ENCODE results near the gene COL2A1. TPM values are rescaled to one million over a fixed set of nuclear protein-coding genes. Genes with fewer than 3 reads are reported as not detected.

Gene COL2A1
- total and polyA plus RNA-seq, 9 donors: 0.05 to 1.5 (median 1.1) TPM; not detected in 1

DNA sequence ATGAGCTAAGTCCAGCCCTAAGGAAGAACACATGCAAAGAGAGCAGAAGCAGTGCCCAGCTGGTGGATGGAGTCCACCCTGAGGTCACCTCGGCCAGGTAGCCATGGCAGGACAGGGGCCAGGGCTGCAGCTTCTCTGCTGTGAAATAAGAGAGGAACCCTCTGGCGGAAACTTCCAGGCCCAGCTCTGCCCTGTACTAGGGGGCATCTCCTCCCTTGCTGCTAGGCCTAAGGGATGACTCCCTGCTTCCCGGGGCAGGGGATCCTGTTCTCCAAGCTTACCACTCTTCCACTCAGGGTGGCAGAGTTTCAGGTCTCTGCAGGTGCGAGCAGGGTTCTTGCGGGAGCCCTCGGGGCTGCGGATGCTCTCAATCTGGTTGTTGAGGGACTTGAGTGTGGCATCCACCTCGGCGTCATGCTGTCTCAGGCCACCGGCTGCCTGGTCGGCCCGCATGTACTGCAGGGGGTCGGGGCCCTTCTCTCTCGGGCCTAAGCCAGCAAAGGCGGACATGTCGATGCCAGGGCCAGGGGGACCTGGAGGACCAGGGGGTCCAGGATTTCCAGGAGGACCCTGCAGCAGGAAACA, 29.1 kb downstream of the COL2A1 start:
- intact Hi-C loops (cut with DNase I): no loop called here
- Histone ChIP-seq H3K27me3 (no peaks in the 10 kb centered on the region), H3K9me3 (no peaks in the 10 kb centered on the region), H3K27ac (no peak overlapping the region), H3K4me3 (no peak overlapping the region), H3K36me3 (no peaks in the 10 kb centered on the region), H3K4me1 (ENCODE audit: insufficient read depth) (no peaks in the 10 kb centered on the region)
- DNase-seq: no peak
- TF ChIP-seq EP300 (IDR thresholded peaks at IDR 0.05) (no peak), POLR2A (IDR thresholded peaks at IDR 0.05) (no peak)
- TF ChIP-seq, protein P1, sequence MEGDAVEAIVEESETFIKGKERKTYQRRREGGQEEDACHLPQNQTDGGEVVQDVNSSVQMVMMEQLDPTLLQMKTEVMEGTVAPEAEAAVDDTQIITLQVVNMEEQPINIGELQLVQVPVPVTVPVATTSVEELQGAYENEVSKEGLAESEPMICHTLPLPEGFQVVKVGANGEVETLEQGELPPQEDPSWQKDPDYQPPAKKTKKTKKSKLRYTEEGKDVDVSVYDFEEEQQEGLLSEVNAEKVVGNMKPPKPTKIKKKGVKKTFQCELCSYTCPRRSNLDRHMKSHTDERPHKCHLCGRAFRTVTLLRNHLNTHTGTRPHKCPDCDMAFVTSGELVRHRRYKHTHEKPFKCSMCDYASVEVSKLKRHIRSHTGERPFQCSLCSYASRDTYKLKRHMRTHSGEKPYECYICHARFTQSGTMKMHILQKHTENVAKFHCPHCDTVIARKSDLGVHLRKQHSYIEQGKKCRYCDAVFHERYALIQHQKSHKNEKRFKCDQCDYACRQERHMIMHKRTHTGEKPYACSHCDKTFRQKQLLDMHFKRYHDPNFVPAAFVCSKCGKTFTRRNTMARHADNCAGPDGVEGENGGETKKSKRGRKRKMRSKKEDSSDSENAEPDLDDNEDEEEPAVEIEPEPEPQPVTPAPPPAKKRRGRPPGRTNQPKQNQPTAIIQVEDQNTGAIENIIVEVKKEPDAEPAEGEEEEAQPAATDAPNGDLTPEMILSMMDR (IDR thresholded peaks at IDR 0.05): no peak
- WGBS, 3 donors: 96 to 98% (median 96%) methylated on average over 16 of the region's 16 CpGs

DNA sequence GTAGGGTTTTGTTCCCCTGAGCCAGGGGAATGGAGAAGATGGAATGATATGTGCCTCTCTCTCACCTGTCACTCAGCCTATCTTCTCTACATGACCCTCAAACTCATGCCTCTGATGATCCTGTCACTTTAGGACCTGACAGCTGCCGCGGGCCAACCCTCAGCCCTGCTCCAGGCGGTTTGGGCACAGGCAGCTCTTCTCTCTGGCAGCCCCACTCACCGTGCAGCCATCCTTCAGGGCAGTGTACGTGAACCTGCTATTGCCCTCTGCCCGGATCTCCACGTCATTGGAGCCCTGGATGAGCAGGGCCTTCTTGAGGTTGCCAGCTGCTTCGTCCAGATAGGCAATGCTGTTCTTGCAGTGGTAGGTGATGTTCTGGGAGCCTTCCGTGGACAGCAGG, 30.4 kb downstream of the COL2A1 start:
- no peak overlapping the region for H3K4me3 ChIP-seq
- no peaks in the 10 kb centered on the region for H3K9me3 ChIP-seq
- WGBS, 3 donors: 91 to 97% (median 93%) methylated on average over 9 of the region's 9 CpGs
- DNase-seq: no peak
- no peaks in the 10 kb centered on the region for H3K4me1 ChIP-seq (ENCODE audit: insufficient read depth)
- no peak for TF ChIP-seq EP300 (IDR thresholded peaks at IDR 0.05)
- TF ChIP-seq, protein P1 (IDR thresholded peaks at IDR 0.05): no peak
- TF ChIP-seq POLR2A (IDR thresholded peaks at IDR 0.05): no peak
- intact Hi-C loops (cut with DNase I): no loop called here
- H3K27me3 ChIP-seq: no peaks in the 10 kb centered on the region
- no peak overlapping the region for H3K27ac ChIP-seq
- no peaks in the 10 kb centered on the region for H3K36me3 ChIP-seq

DNA sequence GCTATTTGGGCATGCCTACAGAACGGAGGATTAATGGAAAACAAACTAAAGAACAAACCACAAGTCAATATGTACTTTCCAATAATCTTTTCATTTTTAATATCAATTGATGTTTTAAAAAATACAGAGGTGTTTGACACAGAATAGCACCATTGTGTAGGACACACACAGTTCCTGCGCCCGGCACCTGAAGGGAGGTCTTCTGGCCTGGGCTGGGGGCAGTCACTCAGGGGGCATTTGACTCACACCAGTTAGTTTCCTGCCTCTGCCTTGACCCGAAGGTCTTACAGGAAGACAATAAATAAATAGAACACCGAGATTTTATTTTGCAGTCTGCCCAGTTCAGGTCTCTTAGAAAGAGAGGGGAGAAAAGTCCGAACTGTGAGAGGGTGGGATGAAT, 31.4 kb downstream of the COL2A1 start:
- DNase-seq: no peak
- Histone ChIP-seq H3K36me3 (no peaks in the 10 kb centered on the region), H3K27me3 (no peaks in the 10 kb centered on the region), H3K4me1 (ENCODE audit: insufficient read depth) (no peaks in the 10 kb centered on the region), H3K27ac (no peak overlapping the region), H3K4me3 (no peak overlapping the region), H3K9me3 (no peaks in the 10 kb centered on the region)
- TF ChIP-seq, protein P1 (IDR thresholded peaks at IDR 0.05): no peak
- TF ChIP-seq POLR2A (IDR thresholded peaks at IDR 0.05) (no peak), EP300 (IDR thresholded peaks at IDR 0.05) (no peak)
- intact Hi-C loops (cut with DNase I): no loop called here
- WGBS, 3 donors: 76 to 84% (median 79%) methylated on average over 6 of the region's 6 CpGs

DNA sequence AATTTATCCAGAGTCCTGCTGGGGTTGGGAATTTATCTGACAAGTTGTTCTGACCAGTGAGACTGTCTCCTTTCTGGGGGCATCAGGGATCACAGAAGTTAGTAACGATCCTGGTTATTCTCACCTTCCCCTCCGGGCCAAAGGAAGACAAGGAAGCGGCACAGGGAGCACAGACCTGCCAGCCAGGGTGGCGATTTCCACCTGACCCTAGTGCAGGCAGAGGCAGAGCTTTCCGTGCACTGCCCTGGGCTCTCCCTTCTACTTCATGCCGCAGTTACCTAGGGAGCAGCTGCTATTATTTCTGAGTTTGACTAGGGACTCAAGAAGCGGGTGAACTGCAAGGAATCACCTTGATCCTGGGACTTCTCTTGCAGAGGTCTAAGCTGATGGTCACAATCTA, 33.4 kb downstream of the COL2A1 start:
- Histone ChIP-seq H3K36me3 (no peaks in the 10 kb centered on the region), H3K27me3 (no peaks in the 10 kb centered on the region), H3K27ac (no peak overlapping the region), H3K9me3 (no peaks in the 10 kb centered on the region), H3K4me3 (no peak overlapping the region), H3K4me1 (ENCODE audit: insufficient read depth) (no peaks in the 10 kb centered on the region)
- no peak for DNase-seq
- TF ChIP-seq EP300 (IDR thresholded peaks at IDR 0.05) (no peak), POLR2A (IDR thresholded peaks at IDR 0.05) (no peak)
- TF ChIP-seq, protein P1 (IDR thresholded peaks at IDR 0.05): no peak
- WGBS, 3 donors: 79 to 90% (median 81%) methylated on average over 7 of the region's 7 CpGs
- intact Hi-C loops (cut with DNase I): no loop called here
